Neural crest cell (in vitro differentiated cells): Measurements from ENCODE around the gene TMCC3. TPM values are rescaled to one million over a fixed set of nuclear protein-coding genes. Genes with fewer than 3 reads are reported as not detected.
A peak's percentile ranks its signal among the peaks of the same experiment; 100 is the strongest.

Source experiments
- DNase-seq: peaks from one replicate; pipeline ENCODE4 v3.0.0; 2021; ENCODE audit warnings: low read depth, mixed read lengths, low spot score
- H3K27ac Mint-ChIP-seq: one replicate; pipeline ENCODE4 v1.8.0; 2021; ENCODE audit warnings: mild to moderate bottlenecking, mixed read lengths; ENCODE audit not compliant: unreplicated experiment
- H3K27me3 Mint-ChIP-seq: 2 replicates; pipeline ENCODE4 v1.8.0; 2021; ENCODE audit warnings: low read depth, mild to moderate bottlenecking, mixed read lengths
- H3K36me3 Mint-ChIP-seq: 2 replicates; pipeline ENCODE4 v1.8.0; 2021; ENCODE audit warnings: low read depth, mild to moderate bottlenecking, mixed read lengths
- H3K4me1 Mint-ChIP-seq: 2 replicates; pipeline ENCODE4 v1.8.0; 2021; ENCODE audit warnings: mixed read lengths
- H3K4me3 Mint-ChIP-seq: one replicate; pipeline ENCODE4 v1.8.0; 2021; ENCODE audit warnings: mild to moderate bottlenecking, mixed read lengths
- H3K9me3 Mint-ChIP-seq: 2 replicates; pipeline ENCODE4 v1.8.0; 2021; ENCODE audit warnings: mixed read lengths
- total RNA-seq: library from RNA; stranded (reverse); gene quantifications from 2 replicates; pipeline ENCODE4 v1.2.1, GENCODE V29; 2021
- TF ChIP-seq, protein P1 (sequence below): fragments of 200-600 bp; sonication (generic); conservative IDR thresholded peaks from 2 replicates; pipeline ENCODE4 v1.5.0; 2021; ENCODE audit warnings: antibody characterized with exemption, mild to moderate bottlenecking

The TMCC3 gene
- total RNA-seq, 1 donor from 2014 or later = 3.4 TPM

DNA sequence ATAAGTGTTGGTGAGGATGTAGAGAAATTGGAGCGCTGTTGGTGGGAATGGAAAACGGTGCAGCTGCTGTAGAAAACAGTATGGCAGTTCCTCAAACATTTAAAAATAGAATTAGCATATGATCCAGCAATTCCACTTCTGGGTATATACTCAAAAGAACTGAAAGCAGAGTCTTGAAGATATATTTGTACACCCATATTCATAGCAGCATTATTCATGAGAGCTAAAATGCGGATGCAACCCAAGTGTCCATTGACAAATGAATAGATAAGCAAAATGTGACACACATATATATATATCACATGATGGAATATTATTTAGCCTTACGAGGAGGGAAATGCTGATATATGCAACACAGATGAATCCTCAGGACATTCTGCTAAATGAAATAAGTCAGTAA, 106.0 kb downstream of the TMCC3 start:
- H3K27ac Mint-ChIP-seq = no peak overlapping the region
- DNase-seq = no peak
- no peaks in the 10 kb centered on the region for H3K27me3 Mint-ChIP-seq
- TF ChIP-seq, protein P1, sequence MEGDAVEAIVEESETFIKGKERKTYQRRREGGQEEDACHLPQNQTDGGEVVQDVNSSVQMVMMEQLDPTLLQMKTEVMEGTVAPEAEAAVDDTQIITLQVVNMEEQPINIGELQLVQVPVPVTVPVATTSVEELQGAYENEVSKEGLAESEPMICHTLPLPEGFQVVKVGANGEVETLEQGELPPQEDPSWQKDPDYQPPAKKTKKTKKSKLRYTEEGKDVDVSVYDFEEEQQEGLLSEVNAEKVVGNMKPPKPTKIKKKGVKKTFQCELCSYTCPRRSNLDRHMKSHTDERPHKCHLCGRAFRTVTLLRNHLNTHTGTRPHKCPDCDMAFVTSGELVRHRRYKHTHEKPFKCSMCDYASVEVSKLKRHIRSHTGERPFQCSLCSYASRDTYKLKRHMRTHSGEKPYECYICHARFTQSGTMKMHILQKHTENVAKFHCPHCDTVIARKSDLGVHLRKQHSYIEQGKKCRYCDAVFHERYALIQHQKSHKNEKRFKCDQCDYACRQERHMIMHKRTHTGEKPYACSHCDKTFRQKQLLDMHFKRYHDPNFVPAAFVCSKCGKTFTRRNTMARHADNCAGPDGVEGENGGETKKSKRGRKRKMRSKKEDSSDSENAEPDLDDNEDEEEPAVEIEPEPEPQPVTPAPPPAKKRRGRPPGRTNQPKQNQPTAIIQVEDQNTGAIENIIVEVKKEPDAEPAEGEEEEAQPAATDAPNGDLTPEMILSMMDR = no peak
- H3K4me3 Mint-ChIP-seq = no peak overlapping the region
- no peaks in the 10 kb centered on the region for H3K4me1 Mint-ChIP-seq
- H3K9me3 Mint-ChIP-seq = peaks cover 6% of the 10 kb centered on the region
- no peaks in the 10 kb centered on the region for H3K36me3 Mint-ChIP-seq

- H3K4me3 Mint-ChIP-seq = no peak overlapping the region
- H3K27ac Mint-ChIP-seq = no peak overlapping the region
- H3K36me3 Mint-ChIP-seq = no peaks in the 10 kb centered on the region
- H3K9me3 Mint-ChIP-seq = no peaks in the 10 kb centered on the region
- H3K4me1 Mint-ChIP-seq = peaks cover 24% of the 10 kb centered on the region
- TF ChIP-seq, protein P1 = no peak
- DNase-seq = no peak
- peaks cover 6% of the 10 kb centered on the region for H3K27me3 Mint-ChIP-seq
Observed at GRCh38 chr12:94538318-94538717, 112.0 kb downstream of the TMCC3 start.

DNA sequence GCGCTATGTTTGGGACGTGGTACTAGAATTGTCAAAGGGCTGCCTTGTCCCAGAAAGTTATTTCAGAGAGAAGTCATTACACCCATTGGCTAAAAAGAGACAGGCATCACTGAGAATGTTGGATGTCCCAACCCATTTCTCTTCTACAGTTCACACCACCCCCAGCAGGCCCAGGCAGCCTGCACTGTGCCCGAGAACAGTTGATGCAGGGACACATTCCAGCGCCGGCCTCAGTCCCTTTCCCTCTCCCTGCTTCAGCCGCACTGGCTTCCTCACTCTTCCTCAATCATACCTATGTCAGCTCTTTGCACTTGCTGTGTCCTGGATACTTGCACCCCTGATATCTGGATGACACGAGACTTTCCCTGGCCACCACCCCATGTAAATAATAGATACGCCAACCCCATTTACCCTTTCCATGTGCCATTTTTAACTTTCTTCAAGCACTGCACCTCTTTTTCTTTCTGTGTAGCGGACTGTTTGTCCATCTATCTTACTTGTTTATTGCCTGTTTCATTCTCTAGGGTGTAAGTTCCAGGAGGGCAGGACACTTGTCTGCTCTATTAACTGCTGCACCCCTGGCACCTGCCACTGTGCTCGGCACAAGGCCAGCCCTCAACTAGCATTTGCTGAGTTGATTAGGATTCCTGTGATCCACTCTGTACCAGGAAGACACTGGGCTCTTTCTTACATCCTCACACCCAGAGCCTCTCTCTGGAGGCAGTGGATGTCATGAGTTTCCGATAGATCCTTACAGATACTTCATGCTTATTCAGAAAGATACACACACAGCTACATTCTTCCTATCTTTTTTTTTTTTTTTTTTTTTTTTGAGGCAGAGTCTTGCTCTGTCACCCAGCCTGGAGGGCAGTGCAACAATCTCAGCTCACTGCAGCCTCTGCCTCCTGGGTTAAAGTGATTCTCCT, 114.1 kb downstream of the TMCC3 start:
- no peak overlapping the region for H3K4me3 Mint-ChIP-seq
- TF ChIP-seq, protein P1 = no peak
- peaks cover 32% of the 10 kb centered on the region for H3K4me1 Mint-ChIP-seq
- no peak overlapping the region for H3K27ac Mint-ChIP-seq
- no peak for DNase-seq
- H3K36me3 Mint-ChIP-seq = no peaks in the 10 kb centered on the region
- peaks cover 6% of the 10 kb centered on the region for H3K27me3 Mint-ChIP-seq
- no peaks in the 10 kb centered on the region for H3K9me3 Mint-ChIP-seq

DNA sequence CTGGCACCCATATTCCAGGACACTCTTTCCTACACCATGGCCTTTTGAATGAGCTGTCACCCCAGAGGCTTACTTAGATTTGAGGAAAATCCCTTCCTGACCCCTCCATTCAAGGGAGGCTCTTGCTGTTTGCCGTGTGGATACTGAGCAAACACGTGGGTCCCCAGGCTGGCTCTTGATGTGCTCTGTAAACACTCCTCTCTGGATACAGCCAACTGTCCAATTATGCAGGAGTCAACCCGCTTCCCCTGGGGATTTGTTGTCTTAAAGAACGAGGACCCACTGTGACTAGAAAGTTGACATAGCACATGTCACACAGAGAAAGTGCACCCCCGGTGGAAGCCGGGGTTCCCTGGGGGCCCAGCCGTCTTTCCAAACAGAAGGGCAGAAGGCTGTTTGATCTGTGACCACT, 114.8 kb downstream of the TMCC3 start:
- TF ChIP-seq, protein P1 = no peak
- Mint-ChIP-seq H3K4me1 (peaks cover 32% of the 10 kb centered on the region), H3K27ac (peak overlapping the region; percentile 76), H3K36me3 (no peaks in the 10 kb centered on the region), H3K9me3 (no peaks in the 10 kb centered on the region), H3K27me3 (peaks cover 6% of the 10 kb centered on the region), H3K4me3 (peak overlapping the region; percentile 55)
- no peak for DNase-seq

GRCh38 chr12:94534774-94535509, 115.4 kb downstream of the TMCC3 start:
- Mint-ChIP-seq H3K4me3 (peak overlapping the region; percentile 55), H3K27ac (peak overlapping the region; percentile 76), H3K9me3 (no peaks in the 10 kb centered on the region), H3K36me3 (no peaks in the 10 kb centered on the region), H3K27me3 (peaks cover 6% of the 10 kb centered on the region), H3K4me1 (peaks cover 32% of the 10 kb centered on the region)
- DNase-seq = peak; percentile 26
- TF ChIP-seq, protein P1 = no peak
